Esophagus muscularis mucosa (tissue), 4 donors: ENCODE data around the gene TNNT1.

Experiments
- EP300 ChIP-seq: sonication (generic); formaldehyde crosslinking; IDR thresholded peaks from one replicate; pipeline ENCODE4 v1.6.1; 2017; ENCODE audit warnings: antibody characterized with exemption
- POLR2A ChIP-seq: fragments of 450-650 bp; IDR thresholded peaks from one replicate; pipeline ENCODE4 v1.6.1; 2017; ENCODE audit warnings: antibody characterized with exemption, moderate library complexity, mild to moderate bottlenecking, low read depth
- POLR2AphosphoS5 ChIP-seq, 2 donors: sonication (generic); formaldehyde crosslinking; IDR thresholded peaks; one replicate each; pipeline ENCODE4 v1.6.1; 2017; ENCODE audit warnings: antibody characterized with exemption in 2 of 2
- TF ChIP-seq, protein P1 (sequence below), 3 experiments: fragments of 200-600 bp in 2 of 3; fragments of 450-650 bp in 1 of 3; sonication (generic) in 2 of 3; IDR thresholded peaks; one replicate each; pipeline ENCODE4 v1.5.1; 2017 to 2019; ENCODE audit warnings: antibody characterized with exemption in 3 of 3, mild to moderate bottlenecking in 2 of 3, moderate library complexity in 1 of 3

DNA sequence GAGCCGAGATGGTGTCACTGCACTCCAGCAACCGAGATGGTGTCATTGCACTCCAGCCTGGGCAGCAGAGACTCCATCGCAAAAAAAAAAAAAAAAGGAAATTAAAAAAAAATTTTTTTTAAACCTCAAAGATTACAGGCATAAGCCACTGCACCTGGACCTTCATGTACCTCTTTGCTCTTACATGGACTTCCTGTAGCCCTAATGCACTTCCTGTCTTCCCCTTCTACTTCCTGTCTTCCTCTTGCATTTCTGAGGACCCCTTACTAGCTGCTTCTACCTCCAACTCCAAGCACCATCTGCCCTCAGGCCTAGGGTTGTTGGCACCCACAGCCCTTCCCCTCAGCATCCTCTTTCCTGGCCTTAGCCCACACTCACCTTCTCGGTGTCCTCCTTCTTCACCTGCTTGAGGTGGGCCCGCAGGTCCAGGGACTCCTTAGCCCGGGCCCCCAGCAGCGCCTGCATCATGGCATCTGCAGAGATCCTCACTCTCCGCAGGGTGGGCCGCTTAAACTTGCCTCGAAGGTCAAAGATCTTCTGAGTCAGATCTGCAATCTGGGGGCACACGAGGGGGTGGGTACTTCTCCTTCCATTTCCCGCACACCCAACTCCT, 4.8 kb upstream of the TNNT1 start:
- TF ChIP-seq, protein P1, sequence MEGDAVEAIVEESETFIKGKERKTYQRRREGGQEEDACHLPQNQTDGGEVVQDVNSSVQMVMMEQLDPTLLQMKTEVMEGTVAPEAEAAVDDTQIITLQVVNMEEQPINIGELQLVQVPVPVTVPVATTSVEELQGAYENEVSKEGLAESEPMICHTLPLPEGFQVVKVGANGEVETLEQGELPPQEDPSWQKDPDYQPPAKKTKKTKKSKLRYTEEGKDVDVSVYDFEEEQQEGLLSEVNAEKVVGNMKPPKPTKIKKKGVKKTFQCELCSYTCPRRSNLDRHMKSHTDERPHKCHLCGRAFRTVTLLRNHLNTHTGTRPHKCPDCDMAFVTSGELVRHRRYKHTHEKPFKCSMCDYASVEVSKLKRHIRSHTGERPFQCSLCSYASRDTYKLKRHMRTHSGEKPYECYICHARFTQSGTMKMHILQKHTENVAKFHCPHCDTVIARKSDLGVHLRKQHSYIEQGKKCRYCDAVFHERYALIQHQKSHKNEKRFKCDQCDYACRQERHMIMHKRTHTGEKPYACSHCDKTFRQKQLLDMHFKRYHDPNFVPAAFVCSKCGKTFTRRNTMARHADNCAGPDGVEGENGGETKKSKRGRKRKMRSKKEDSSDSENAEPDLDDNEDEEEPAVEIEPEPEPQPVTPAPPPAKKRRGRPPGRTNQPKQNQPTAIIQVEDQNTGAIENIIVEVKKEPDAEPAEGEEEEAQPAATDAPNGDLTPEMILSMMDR (IDR thresholded peaks at IDR 0.05) = no peak
- TF ChIP-seq POLR2AphosphoS5 (IDR thresholded peaks at IDR 0.05) (no peak), POLR2A (no peak), EP300 (no peak)
